Fibroblast of lung (primary cell): ENCODE results near the gene GTPBP6. TPM values are rescaled to one million over a fixed set of nuclear protein-coding genes. Genes with fewer than 3 reads are reported as not detected.

Experiments
- DNase-seq, 2 donors: peaks; one replicate each; pipeline versions ENCODE4 v3.0.0 to v3.0.0-alpha.2; 2010; ENCODE audit warnings: low read depth in 2 of 2
- H2AFZ ChIP-seq: 2 replicates; pipeline ENCODE4 v1.5.1; 2012; ENCODE audit warnings: low read length, control low read depth, inconsistent platforms
- H3K27ac ChIP-seq: 2 replicates; pipeline ENCODE4 v1.5.1; 2011; ENCODE audit warnings: low read length, control low read depth; ENCODE audit not compliant: insufficient read depth
- H3K27me3 ChIP-seq: 2 replicates; pipeline ENCODE4 v1.5.1; 2011; ENCODE audit warnings: mild to moderate bottlenecking, low read length; ENCODE audit not compliant: control insufficient read depth, insufficient read depth
- H3K36me3 ChIP-seq: 2 replicates; pipeline ENCODE4 v1.5.1; 2011; ENCODE audit warnings: low read length; ENCODE audit not compliant: control insufficient read depth, insufficient read depth
- H3K4me1 ChIP-seq: 2 replicates; pipeline ENCODE4 v1.5.1; 2011; ENCODE audit warnings: low read length; ENCODE audit not compliant: control insufficient read depth, insufficient read depth; ENCODE audit errors: extremely low read depth
- H3K4me2 ChIP-seq: 2 replicates; pipeline ENCODE4 v1.5.1; 2011; ENCODE audit warnings: low read length, control low read depth; ENCODE audit not compliant: insufficient read depth; ENCODE audit errors: extremely low read depth
- H3K4me3 ChIP-seq, 4 experiments: fragments of 200-600 bp in 1 of 4; sonication (generic) in 1 of 4; replicated peaks in 1 of 4; 2 replicates each; pipeline ENCODE4 v1.5.1; 2011 to 2016; ENCODE audit warnings: low read length in 4 of 4, low read depth in 3 of 4, mild to moderate bottlenecking in 3 of 4, control low read depth in 2 of 4, inconsistent platforms in 1 of 4, mixed read lengths in 1 of 4; ENCODE audit not compliant: insufficient read depth in 1 of 4; ENCODE audit errors: control extremely low read depth in 1 of 4
- H3K79me2 ChIP-seq: 2 replicates; pipeline ENCODE4 v1.5.1; 2012; ENCODE audit warnings: mild to moderate bottlenecking, low read length, inconsistent platforms; ENCODE audit not compliant: control insufficient read depth, insufficient read depth
- H3K9ac ChIP-seq: 2 replicates; pipeline ENCODE4 v1.5.1; 2011; ENCODE audit warnings: mild to moderate bottlenecking, low read length, control low read depth; ENCODE audit not compliant: insufficient read depth
- H3K9me3 ChIP-seq: 2 replicates; pipeline ENCODE4 v1.5.1; 2012; ENCODE audit warnings: low read depth, low read length; ENCODE audit not compliant: control insufficient read depth, insufficient read depth
- H4K20me1 ChIP-seq: 2 replicates; pipeline ENCODE4 v1.5.1; 2011; ENCODE audit warnings: low read length; ENCODE audit not compliant: control insufficient read depth, insufficient read depth; ENCODE audit errors: extremely low read depth
- EZH2 ChIP-seq: IDR thresholded peaks from 2 replicates; pipeline ENCODE4 v1.5.1; 2012; ENCODE audit warnings: low read length, control low read depth, mild to moderate bottlenecking; ENCODE audit errors: missing control alignments
- polyA plus RNA-seq, 2 donors: library from polyadenylated mRNA; depleted of rRNA in 1 of 2; stranded (reverse) in 1 of 2; unstranded in 1 of 2; fragments of >200 nt; gene quantifications; 2 replicates each; pipeline ENCODE4 v1.2.1, GENCODE V29; 2011 to 2012; ENCODE audit warnings: missing spikeins in 1 of 2
- total RNA-seq: library from RNA; depleted of rRNA; stranded (reverse); fragments of >200 nt; gene quantifications from 2 replicates; pipeline ENCODE4 v1.2.1, GENCODE V29; 2014
- TF ChIP-seq, protein P1 (sequence below), 2 donors: IDR thresholded peaks in 1 of 2; conservative IDR thresholded peaks in 1 of 2; 1 replicate in 1 of 2; 2 replicates in 1 of 2; pipeline ENCODE4 v1.5.1; 2011 to 2012; ENCODE audit warnings: low read length in 2 of 2, control low read depth in 1 of 2, inconsistent platforms in 1 of 2, low read depth in 1 of 2, mild to moderate bottlenecking in 1 of 2

Gene GTPBP6
- total and polyA plus RNA-seq, 2 donors (not counting 1 experiment from before 2014, with no cell fraction given): 15.4 to 46.1 TPM

DNA sequence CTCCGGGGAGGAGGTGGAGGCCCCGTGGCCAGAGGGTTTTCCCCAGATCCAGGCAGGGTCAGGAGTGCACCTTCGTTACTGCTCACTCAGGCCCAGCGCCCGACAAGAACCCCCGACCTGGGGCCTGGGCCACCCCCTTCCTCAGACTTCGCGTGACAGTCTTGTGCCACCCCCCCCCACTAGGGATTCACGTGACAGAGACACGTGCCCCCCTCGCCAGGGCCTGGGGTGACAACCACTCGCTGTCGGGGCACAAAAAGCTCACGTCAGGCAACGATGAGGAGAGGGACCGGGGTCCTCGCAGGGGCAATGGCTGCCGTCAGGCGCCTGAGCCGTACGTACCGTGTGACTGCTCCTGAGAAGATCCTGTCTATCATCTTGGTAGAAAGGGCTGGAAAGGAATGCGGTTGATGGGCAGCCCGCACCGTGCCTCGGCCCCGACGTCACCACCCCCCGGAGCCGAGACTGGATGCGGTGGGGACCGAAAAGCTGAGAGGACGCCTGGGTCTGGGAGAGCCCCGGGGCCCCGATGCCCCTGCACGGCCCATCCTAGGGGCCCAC lies 23.0 kb upstream of the GTPBP6 start:
- Histone ChIP-seq H3K4me1 (no peaks in the 10 kb centered on the region), H2AFZ (no peak overlapping the region), H3K27me3 (no peaks in the 10 kb centered on the region), H3K79me2 (no peaks in the 10 kb centered on the region), H3K36me3 (no peaks in the 10 kb centered on the region), H3K4me3 (no peak overlapping the region), H3K9ac (no peak overlapping the region), H3K9me3 (no peaks in the 10 kb centered on the region), H3K4me2 (no peak overlapping the region), H4K20me1 (no peaks in the 10 kb centered on the region), H3K27ac (no peak overlapping the region)
- no peak for DNase-seq
- TF ChIP-seq EZH2: no peak
- TF ChIP-seq, protein P1, sequence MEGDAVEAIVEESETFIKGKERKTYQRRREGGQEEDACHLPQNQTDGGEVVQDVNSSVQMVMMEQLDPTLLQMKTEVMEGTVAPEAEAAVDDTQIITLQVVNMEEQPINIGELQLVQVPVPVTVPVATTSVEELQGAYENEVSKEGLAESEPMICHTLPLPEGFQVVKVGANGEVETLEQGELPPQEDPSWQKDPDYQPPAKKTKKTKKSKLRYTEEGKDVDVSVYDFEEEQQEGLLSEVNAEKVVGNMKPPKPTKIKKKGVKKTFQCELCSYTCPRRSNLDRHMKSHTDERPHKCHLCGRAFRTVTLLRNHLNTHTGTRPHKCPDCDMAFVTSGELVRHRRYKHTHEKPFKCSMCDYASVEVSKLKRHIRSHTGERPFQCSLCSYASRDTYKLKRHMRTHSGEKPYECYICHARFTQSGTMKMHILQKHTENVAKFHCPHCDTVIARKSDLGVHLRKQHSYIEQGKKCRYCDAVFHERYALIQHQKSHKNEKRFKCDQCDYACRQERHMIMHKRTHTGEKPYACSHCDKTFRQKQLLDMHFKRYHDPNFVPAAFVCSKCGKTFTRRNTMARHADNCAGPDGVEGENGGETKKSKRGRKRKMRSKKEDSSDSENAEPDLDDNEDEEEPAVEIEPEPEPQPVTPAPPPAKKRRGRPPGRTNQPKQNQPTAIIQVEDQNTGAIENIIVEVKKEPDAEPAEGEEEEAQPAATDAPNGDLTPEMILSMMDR (conservative IDR thresholded peaks at IDR 0.05 in 1 of 2, IDR thresholded peaks at IDR 0.05 in 1 of 2; ENCODE audit: low read depth in 1 of 2, low read length in 2 of 2): no peak

DNA sequence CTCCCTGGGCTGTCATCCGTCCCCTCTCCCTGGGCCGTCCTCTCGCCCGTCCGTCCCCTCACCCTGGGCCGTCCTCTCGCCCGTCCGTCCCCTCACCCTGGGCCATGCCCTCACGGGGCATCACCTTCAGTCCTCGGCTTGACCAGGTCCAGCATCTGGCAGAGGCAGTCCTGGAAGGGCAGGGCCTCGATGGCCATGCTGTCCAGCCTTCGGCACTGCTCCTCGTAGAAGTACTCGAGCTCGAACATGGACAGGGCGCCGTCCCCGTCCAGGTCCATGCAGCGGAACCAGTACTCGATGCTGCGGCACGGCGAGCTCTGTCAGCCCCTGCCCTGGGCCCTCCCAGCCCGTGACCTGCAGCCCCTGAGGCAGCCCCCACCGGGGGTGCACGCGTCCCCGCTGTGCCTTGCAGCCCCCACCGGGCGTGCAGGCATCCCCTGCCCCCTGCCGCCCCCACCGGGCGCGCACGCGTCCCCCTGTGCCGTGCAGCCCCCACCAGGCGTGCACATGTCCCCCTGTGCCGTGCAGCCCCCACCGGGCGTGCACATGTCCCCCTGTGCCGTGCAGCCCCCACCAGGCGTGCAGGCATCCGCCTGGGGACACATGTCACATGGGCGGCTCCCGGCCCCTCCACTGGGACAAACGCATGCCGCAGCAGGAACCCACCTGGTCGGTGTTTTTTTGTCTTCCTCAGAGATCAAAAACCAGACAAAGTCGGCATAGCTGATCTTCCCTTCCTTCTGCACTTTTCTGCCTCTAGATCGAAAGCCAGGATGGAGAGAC lies 22.2 kb upstream of the GTPBP6 start:
- no peaks in the 10 kb centered on the region for H3K36me3 ChIP-seq
- TF ChIP-seq, protein P1 (conservative IDR thresholded peaks at IDR 0.05 in 1 of 2, IDR thresholded peaks at IDR 0.05 in 1 of 2; ENCODE audit: low read depth in 1 of 2, low read length in 2 of 2): no peak
- TF ChIP-seq EZH2: no peak
- no peak overlapping the region for H3K9ac ChIP-seq
- no peak overlapping the region for H3K27ac ChIP-seq
- H2AFZ ChIP-seq: no peak overlapping the region
- no peak overlapping the region for H3K4me2 ChIP-seq
- H4K20me1 ChIP-seq: no peaks in the 10 kb centered on the region
- H3K27me3 ChIP-seq: no peaks in the 10 kb centered on the region
- no peak overlapping the region for H3K4me3 ChIP-seq
- no peaks in the 10 kb centered on the region for H3K9me3 ChIP-seq
- no peaks in the 10 kb centered on the region for H3K4me1 ChIP-seq
- no peaks in the 10 kb centered on the region for H3K79me2 ChIP-seq
- no peak for DNase-seq

DNA sequence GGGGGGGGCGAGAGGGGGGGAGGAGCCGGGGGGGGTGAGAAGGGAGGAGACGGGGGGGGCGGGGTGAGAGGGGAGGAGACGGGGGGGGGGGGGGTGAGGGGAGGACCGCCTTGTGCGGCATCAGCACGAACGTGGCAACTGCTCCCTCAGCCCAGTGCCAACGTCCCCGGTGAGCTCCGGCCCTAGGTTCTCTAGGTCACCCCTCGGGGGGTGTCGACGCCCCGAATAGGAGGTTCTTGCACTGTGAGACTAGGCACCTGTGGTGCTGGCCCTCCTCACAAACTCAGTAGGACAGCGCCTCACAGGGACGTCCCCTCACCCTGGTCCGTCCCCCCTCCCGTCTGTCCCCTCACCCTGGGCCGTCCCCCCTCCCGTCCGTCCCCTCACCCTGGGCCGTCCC lies 21.5 kb upstream of the GTPBP6 start:
- Histone ChIP-seq H3K4me2 (no peak overlapping the region), H3K4me1 (no peaks in the 10 kb centered on the region), H3K9me3 (no peaks in the 10 kb centered on the region), H3K9ac (no peak overlapping the region), H3K27ac (no peak overlapping the region), H3K4me3 (no peak overlapping the region), H3K36me3 (no peaks in the 10 kb centered on the region), H3K79me2 (no peaks in the 10 kb centered on the region), H3K27me3 (no peaks in the 10 kb centered on the region), H2AFZ (no peak overlapping the region), H4K20me1 (no peaks in the 10 kb centered on the region)
- no peak for DNase-seq
- TF ChIP-seq, protein P1 (conservative IDR thresholded peaks at IDR 0.05 in 1 of 2, IDR thresholded peaks at IDR 0.05 in 1 of 2; ENCODE audit: low read depth in 1 of 2, low read length in 2 of 2): no peak
- no peak for TF ChIP-seq EZH2
